ENCODE measurements around the gene CDCA4.
"Not testable (repeated sequence)": the region's sequence is repeated elsewhere in the genome, so short reads cannot be mapped to it uniquely, and the experiment has no call there.

CDCA4 gene

DNA sequence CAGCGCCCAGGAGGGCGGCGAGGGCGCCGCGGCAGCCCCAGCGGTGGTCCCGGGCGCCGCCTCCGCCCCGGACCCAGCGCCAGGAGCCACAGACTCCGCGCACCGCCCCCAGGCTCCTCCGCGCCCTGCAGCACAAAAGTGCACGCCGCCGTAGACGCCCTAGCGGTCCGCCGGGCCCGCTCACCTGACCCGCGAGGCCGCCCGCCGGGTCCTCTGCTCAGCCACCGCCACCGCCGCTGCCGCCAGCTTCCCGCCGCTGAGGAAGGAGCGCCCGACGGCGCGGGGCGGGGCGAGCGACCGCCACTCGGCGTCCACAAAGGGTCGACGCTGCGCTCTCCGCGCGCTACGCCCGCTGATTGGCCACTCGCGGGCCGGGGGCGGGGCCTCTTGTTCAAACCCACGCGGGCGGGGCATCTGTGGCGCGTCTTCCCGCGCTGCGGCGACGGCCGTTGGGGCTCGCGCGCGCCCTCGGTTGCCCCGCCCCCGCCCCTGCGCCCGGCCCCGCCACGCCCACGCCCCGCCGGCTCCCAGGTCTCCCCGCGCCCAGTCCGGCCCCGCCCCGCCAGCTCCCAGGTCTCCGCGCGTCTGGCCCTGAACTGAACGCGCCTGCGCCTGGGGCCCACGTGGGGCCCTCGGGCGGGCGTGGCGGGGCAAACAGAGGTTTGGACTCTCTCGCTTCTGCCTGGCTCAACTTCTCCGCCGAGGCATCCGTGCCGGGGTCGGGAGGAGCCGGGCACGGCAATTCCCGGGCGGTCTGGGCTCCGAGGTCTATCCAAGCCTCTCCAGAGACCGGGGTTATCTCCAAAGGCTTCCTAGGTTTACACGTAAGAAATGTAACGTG lies at the start of gene CDCA4:
Gene CDCA4 (minus strand): TSS at position 269 of the 841 bp plus-strand sequence. CDS start 9,154 bp downstream, outside the sequence.
- peak; percentile 97 for DNase-seq

DNA sequence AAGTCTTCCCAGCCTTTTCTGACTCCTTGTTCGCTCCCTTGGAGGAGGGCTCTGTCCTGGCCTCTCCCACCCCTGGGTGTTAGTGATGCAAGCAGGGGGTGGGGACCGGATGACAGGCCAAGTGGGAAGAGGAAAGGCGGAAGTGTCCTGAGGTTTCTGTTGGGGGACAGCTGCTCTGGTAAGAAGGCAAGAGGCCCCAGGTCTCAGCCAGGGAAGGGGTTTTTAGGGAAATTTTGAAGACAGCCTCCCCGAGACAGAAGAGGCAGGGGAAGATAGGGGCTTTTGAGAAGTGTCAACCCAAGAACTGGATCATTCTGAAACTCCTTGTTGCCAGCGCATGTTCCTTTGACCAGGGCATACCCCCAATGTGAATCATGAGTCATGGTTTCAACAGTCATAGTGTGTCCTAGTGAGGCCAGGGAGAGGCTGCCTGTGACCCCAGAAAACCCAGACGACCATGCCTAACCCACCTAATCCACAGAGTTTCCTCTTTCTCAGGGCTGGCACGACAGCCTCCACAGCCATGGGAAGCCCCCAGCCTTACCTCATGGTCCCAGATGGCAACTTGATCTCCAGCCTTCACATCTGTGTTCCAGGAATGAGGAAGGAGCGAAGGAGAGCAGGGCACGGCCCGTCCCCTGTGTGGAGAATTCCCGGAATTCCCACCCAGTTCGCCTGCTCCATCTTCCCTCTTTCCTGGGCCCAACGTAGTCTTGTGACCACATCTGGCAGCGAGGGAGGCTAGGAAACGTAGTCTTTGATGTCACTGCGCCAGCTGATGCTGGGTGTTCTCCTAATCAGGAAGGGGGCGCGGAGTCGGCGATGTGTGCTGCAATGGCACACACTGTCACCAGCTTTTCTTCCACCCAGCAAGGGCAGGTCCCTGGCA lies 49.2 kb upstream of the CDCA4 start:
- no peak for DNase-seq

DNA sequence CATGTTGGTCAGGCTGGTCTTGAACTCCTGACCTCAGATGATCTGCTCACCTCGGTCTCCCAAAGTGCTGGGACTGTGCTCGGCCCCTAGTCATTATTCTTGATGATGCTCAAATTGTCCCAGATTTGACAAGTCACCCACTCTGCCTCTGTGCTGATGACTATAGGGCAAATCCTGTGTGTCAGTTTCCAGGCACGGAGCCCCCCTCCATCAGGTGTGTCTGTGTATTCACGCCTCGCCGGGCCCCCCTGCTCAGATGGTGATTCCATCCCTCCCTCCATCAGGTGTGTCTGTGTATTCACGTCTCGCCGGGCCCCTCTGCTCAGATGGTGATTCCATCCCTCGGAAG lies 48.6 kb upstream of the CDCA4 start:
- DNase-seq: no peak

DNA sequence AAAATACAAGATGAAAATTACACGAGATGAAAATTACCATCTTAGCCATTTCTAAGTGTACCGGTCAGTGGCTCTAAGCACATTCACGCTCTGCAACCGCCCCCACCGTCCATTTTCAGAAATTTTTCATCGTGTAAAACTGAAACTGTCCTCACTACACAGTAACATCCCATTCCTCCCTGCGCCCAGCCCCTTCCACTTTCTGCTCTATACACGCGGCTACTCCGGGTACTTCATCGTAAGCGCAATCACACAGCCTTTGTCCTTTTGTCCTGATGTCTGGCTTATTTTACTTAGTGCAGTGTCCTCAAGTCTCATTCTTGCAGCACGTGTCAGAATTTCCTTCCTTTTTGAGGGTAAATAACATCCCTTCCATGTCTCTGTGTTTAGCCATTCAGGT lies 47.9 kb upstream of the CDCA4 start:
- no peak for DNase-seq

- DNase-seq: no peak
Observed at GRCh38 chr14:105067969-105068301, 47.1 kb upstream of the CDCA4 start.

DNA sequence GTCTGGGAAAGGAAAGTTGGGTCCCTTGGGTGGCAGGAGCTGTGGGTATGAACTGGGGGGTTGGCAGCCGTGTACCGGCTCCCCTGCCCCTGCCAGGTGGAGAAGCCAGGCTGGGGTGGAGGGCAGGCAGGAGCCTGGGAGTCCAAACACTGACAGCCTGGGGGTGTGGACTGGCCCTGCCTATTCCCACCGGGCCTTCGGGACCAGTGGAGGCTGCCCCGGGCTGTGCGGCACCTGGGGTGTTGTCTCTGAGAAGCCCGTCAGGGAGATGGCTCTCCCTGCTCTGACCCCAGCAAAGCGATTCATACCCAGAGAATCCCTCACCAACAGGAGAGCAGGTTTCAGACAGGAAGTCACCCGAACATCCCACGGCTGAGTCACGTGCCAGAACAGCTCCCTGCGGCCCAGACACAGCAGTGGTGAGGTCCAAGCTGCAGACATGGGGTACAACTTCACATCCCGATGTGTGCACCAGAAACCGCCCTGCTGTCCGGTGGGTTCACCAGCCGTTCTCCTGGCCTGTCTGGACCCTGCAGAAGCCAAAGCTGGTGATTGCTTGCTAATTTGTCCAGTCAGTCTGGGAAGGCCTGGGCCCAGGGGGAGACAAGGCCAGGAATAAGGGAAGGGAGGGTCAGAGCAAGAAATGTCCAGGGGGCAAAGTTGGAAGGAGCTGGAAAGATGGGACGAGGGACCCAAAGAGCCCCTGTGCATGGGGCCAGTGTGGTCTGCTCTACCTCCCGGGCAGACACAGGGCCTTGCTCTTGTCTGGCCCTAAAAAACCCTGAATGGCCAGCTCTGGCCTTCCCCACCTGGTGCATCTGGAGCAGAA lies 46.5 kb upstream of the CDCA4 start:
- no peak for DNase-seq

- no peak for DNase-seq
Observed at GRCh38 chr14:105066240-105067071, 45.6 kb upstream of the CDCA4 start.

GRCh38 chr14:105065280-105066228 lies 44.7 kb upstream of the CDCA4 start, which contains the start of gene GPR132:
Gene GPR132 (minus strand): TSS chr14:105065430. CDS start chr14:105055420, 10,010 bp downstream.
- no peak for DNase-seq

DNA sequence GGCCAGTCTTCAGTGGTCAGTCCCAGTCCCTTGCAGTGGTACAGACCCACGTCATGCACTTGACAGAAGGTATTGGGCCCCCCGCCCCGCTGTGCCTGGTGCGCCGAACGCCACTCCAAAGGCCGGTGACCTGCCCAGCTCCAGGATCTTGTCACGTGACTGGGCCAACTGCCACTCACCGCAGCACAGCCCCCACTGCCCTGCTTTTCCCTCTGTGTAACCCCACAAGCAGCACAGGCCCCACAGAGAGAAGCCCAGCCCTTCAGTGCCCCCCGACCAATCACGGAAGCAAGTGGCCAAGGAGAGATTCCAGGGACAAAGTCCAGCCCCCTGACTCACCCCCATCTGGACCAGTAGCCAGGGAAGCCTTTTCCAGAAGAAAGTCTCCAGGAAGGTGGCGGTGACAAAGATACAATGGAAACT lies 43.8 kb upstream of the CDCA4 start:
- DNase-seq: peak; percentile 19

DNA sequence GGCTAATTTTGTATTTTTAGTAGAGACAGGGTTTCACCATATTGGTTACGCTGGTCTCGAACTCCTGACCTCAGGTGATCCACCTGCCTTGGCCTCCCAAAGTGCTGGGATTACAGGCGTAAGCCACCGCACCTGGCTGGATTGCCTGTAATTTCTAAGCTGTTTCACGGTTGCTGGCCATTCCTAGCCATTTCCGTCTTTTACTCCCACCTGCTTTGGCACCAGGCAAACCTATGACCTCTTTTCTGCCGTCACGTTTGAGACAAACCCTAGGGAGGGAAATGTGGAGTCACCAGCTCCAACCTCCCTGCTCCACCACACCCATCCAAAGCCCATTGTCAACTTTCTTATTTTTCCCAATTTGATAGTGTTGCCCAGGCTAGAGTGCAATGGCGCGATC lies 43.1 kb upstream of the CDCA4 start:
- DNase-seq: no peak

DNA sequence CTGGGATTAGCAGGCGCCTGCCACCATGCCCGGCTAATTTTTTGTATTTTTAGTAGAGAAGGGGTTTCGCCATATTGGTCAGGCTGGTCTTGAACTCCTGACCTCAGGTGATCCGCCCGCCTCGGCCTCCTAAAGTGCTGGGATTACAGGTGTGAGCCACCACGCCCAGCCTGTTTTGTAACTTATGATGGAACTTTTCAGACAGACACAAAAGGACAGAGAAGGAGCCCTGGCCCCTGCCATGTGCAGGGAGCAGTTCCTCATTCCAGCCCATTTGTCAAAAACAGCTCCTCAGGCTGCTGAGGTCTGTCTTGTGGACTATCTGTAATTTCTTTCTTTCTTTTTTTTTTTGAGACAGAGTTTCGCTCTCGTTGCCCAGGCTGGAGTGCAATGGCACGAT lies 42.6 kb upstream of the CDCA4 start:
- not testable (repeated sequence) for DNase-seq

DNA sequence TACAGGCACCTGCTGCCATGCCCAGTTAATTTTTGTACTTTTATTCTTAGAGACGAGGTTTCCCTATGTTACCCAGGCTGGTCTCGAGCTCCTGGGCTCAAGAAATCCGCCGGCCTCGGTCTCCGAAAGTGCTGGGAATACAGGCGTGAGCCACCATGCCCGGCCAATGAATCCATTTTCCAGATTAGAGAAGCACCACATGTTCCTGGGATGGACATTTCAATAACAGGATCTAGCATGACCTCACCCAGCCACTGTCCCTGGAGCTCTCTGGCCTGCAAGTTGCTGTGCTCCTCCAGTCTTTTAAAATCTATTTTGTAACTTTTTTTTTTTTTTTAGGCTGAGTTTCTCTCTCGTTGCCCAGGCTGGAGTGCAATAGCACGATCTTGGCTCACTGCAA lies 42.2 kb upstream of the CDCA4 start:
- no peak for DNase-seq

DNA sequence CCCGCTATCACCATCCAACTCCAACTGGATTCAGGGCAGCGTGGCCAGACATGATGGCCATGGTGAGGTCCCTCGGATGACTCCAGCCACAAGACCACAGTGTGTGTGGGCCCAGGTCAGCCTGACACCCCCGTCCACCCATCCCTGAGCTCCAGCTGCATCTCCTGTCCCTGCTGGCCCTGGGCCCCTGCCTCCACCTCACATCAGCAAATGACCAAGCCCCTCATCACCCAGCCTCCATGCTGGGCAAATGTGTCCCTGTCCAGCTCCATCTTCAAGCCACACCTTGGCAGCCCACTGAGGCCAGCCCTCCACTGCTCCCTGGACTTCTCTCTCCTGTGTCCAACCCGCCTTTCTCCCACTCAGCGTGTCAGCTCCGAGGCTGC lies 41.2 kb upstream of the CDCA4 start:
- DNase-seq: no peak

DNA sequence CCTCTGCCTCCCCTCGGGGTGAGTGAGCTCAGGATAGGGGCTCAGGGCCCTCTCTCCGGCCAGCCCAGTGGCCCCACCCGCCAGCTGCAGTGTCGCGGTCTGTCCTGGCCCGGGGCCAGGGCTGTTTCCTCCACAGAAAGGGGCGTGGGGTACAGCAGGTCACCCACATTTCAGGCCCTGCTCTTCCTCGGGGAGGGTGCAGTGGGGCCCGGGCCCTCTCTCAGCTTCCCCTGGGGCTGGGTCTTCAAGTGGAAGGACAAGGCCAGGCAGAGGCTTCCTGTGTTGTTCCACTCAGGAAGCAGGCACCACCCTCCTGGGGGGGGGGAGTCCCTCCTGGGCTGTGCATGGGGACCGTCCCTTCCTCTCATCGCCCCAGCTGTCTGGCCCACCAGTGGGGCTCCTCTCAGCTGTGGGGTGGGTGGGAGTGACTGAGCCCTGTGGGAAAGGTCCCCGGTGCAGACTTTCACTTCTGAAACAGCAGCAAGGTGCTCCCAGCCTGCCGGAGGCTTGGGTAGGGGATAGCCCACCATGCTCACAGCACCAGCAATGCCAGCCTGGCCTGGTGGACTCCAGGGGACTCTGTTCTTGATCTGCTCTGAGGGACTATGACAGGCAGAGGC lies 40.7 kb upstream of the CDCA4 start:
- no peak for DNase-seq

DNA sequence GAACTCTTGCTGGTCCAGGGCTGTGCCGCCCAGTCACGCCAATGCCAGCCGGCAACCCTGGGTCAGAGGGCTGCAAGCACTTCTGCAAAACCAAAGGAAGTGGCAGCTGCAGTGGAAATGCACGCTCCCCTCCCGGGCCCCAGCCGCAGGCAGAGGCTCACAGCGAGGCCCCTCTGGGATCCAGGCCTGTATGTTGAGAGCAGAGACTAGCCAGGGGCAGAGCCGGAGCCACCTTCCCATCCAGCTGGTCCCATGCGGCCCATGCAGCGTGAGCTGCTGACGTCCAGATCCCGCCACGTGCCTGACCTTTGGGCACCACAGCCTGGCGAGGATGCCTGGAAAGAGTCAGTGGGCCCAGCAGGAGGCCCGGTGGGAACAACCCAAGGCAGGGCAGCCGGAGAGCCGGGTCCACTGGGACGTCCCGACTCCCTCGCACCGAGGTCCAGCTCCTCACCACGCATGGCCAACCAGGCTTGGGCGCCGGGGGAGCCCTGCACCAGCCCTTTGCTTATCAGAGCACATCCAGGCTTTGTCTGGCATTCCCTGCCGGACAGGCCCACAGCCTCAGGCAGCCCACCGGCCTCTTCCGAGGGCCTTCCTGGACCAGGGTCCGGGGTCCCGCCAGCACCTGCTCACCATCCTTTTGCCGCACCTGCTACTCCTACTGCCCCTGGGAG lies 40.0 kb upstream of the CDCA4 start:
- DNase-seq: no peak

DNA sequence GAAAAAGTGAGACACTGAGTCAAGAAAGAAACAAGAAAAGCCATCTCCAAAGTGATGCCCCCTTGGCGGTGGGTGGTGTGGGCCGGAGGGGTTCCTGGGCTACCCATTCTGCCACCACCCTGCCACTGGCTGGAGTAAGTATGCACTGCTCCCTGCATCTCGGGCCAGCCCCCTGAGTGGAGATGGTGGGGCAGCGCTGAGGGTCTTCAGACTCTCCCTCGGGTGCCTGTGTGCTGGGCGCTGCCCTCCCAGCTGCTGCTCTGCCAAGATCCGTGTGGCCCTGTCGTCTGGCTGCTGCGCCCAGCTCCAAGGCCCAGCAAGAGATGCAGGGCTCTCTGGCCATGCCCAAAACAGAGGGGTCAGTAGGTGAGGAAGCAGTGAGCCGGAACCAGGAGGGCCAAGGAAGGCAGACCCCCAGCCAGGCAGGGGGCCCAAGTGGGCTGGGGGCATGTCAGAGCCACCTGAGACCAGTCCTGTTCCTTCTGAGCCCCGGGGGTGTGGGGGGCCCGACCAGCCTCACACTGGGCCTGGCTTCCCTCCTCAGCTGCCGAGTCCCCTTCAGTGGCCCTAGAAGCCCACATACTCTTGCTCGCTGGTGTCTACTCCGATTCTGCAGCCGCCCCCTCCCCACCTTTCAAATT lies 39.2 kb upstream of the CDCA4 start:
- DNase-seq: no peak

- DNase-seq: no peak
Observed at GRCh38 chr14:105059035-105059924, 38.4 kb upstream of the CDCA4 start.

GRCh38 chr14:105058521-105059034 lies 37.7 kb upstream of the CDCA4 start:
- DNase-seq: no peak
